Parathyroid adenoma (tissue), 2 donors: ENCODE results near the gene KSR1.
"Not testable (repeated sequence)": the region's sequence is repeated elsewhere in the genome, so short reads cannot be mapped to it uniquely, and the experiment has no call there.

ENCODE experiments used
- H2AFZ ChIP-seq: fragments of 300-600 bp; sonication (generic); one replicate; pipeline ENCODE4 v1.7.0; 2017; ENCODE audit warnings: antibody characterized with exemption, mild to moderate bottlenecking
- H3K27ac ChIP-seq: fragments of 300-600 bp; sonication (generic); one replicate; pipeline ENCODE4 v1.7.0; 2017
- H3K27me3 ChIP-seq: fragments of 300-600 bp; sonication (generic); one replicate; pipeline ENCODE4 v1.7.0; 2017; ENCODE audit warnings: low read length; ENCODE audit not compliant: control insufficient read depth, insufficient read depth
- H3K36me3 ChIP-seq: fragments of 300-600 bp; sonication (generic); one replicate; pipeline ENCODE4 v1.7.0; 2017; ENCODE audit warnings: low read length; ENCODE audit not compliant: control insufficient read depth, insufficient read depth
- H3K4me1 ChIP-seq: fragments of 300-600 bp; sonication (generic); one replicate; pipeline ENCODE4 v1.7.0; 2017; ENCODE audit warnings: control low read depth
- H3K4me2 ChIP-seq: fragments of 300-600 bp; sonication (generic); one replicate; pipeline ENCODE4 v1.7.0; 2017; ENCODE audit warnings: low read length
- H3K4me3 ChIP-seq: fragments of 300-600 bp; sonication (generic); one replicate; pipeline ENCODE4 v1.7.0; 2017; ENCODE audit warnings: low read depth, low read length
- H3K79me2 ChIP-seq: fragments of 300-600 bp; sonication (generic); one replicate; pipeline ENCODE4 v1.7.0; 2017; ENCODE audit warnings: control low read depth
- H3K9ac ChIP-seq: fragments of 300-600 bp; sonication (generic); one replicate; pipeline ENCODE4 v1.7.0; 2017; ENCODE audit warnings: mild to moderate bottlenecking
- H3K9me3 ChIP-seq: fragments of 300-600 bp; sonication (generic); one replicate; pipeline ENCODE4 v1.7.0; 2017; ENCODE audit warnings: low read length; ENCODE audit not compliant: control insufficient read depth
- CTCF ChIP-seq: fragments of 300-600 bp; sonication (generic); IDR thresholded peaks from one replicate; pipeline ENCODE4 v1.7.0; 2017; ENCODE audit warnings: antibody characterized with exemption, mild to moderate bottlenecking
- donor health status: primary hyperparathyroidism.

KSR1 gene

GRCh38 chr17:27654654-27655524, 198.6 kb downstream of the KSR1 start:
- Histone ChIP-seq H3K36me3 (no peaks in the 10 kb centered on the region), H3K27me3 (no peaks in the 10 kb centered on the region), H3K79me2 (no peaks in the 10 kb centered on the region), H3K4me1 (no peaks in the 10 kb centered on the region), H3K4me2 (no peak overlapping the region), H2AFZ (peak overlapping the region; percentile 41), H3K27ac (no peak overlapping the region), H3K9me3 (no peaks in the 10 kb centered on the region), H3K9ac (no peak overlapping the region), H3K4me3 (no peak overlapping the region)
- peak; percentile 91 for TF ChIP-seq CTCF

- H3K79me2 ChIP-seq, H3K4me3 ChIP-seq, H2AFZ ChIP-seq, H3K4me1 ChIP-seq, H3K9me3 ChIP-seq, H3K27me3 ChIP-seq, H3K9ac ChIP-seq, H3K4me2 ChIP-seq, H3K36me3 ChIP-seq, H3K27ac ChIP-seq: not testable (repeated sequence)
Measured at GRCh38 chr17:27655525-27656111, 199.4 kb downstream of the KSR1 start.

- H3K4me3 ChIP-seq, H3K36me3 ChIP-seq, H3K27ac ChIP-seq, H3K4me1 ChIP-seq, H3K79me2 ChIP-seq, H3K9me3 ChIP-seq, H3K27me3 ChIP-seq, H3K4me2 ChIP-seq, H2AFZ ChIP-seq, H3K9ac ChIP-seq: not testable (repeated sequence)
Measured at GRCh38 chr17:27656620-27657019, 200.4 kb downstream of the KSR1 start.

GRCh38 chr17:27657620-27658019, 201.4 kb downstream of the KSR1 start:
- Histone ChIP-seq H3K4me3 (no peak overlapping the region), H3K27ac (no peak overlapping the region), H3K36me3 (no peaks in the 10 kb centered on the region), H3K4me2 (no peak overlapping the region), H3K79me2 (no peaks in the 10 kb centered on the region), H2AFZ (no peak overlapping the region), H3K9ac (no peak overlapping the region), H3K4me1 (no peaks in the 10 kb centered on the region), H3K27me3 (no peaks in the 10 kb centered on the region), H3K9me3 (no peaks in the 10 kb centered on the region)
- no peak for TF ChIP-seq CTCF

- H3K4me3 ChIP-seq, result no peak overlapping the region
- H3K9me3 ChIP-seq, result no peaks in the 10 kb centered on the region
- H3K4me1 ChIP-seq, result no peaks in the 10 kb centered on the region
- H3K27ac ChIP-seq, result no peak overlapping the region
- no peaks in the 10 kb centered on the region for H3K79me2 ChIP-seq
- H2AFZ ChIP-seq, result no peak overlapping the region
- H3K4me2 ChIP-seq, result no peak overlapping the region
- no peak overlapping the region for H3K9ac ChIP-seq
- no peaks in the 10 kb centered on the region for H3K36me3 ChIP-seq
- no peak for TF ChIP-seq CTCF
- no peaks in the 10 kb centered on the region for H3K27me3 ChIP-seq
Measured at GRCh38 chr17:27659683-27660082, 203.4 kb downstream of the KSR1 start.
